Measurements from ENCODE around the gene PARP14.
"Not testable (repeated sequence)": the region's sequence is repeated elsewhere in the genome, so short reads cannot be mapped to it uniquely, and the experiment has no call there.

Gene PARP14

GRCh38 chr3:122680475-122681283, at the start of gene PARP14:
PARP14 (plus strand) TSS chr3:122680839; CDS start chr3:122680884, 45 bp downstream.
- H3K36me3 Mint-ChIP-seq = peaks cover 14% of the 10 kb centered on the region
- no peaks in the 10 kb centered on the region for H3K27me3 Mint-ChIP-seq
- no peaks in the 10 kb centered on the region for H3K9me3 Mint-ChIP-seq
- H3K4me3 Mint-ChIP-seq = peak within 1 kb of the TSS; percentile 97
- peak within 1 kb of the TSS; percentile 99 for H3K27ac Mint-ChIP-seq
- peaks cover 68% of the 10 kb centered on the region for H3K4me1 Mint-ChIP-seq

DNA sequence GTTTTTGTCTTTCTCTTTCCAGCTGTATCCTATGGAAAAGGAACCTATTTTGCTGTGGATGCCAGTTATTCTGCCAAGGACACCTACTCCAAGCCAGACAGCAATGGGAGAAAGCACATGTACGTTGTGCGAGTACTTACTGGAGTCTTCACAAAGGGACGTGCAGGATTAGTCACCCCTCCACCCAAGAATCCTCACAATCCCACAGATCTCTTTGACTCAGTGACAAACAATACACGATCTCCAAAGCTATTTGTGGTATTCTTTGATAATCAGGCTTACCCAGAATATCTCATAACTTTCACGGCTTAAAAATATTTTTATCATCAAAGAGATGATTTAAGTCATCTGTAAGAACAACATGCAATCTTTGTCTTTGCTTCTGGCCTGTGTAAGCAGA, 44.9 kb upstream of the PARP14 start:
- peaks cover 5% of the 10 kb centered on the region for H3K4me1 Mint-ChIP-seq
- H3K9me3 Mint-ChIP-seq = no peaks in the 10 kb centered on the region
- peaks cover 17% of the 10 kb centered on the region for H3K36me3 Mint-ChIP-seq
- H3K4me3 Mint-ChIP-seq = no peak overlapping the region
- no peak overlapping the region for H3K27ac Mint-ChIP-seq
- H3K27me3 Mint-ChIP-seq = no peaks in the 10 kb centered on the region

GRCh38 chr3:122636697-122637096, 43.9 kb upstream of the PARP14 start:
- H3K4me1 Mint-ChIP-seq = peaks cover 10% of the 10 kb centered on the region
- H3K27ac Mint-ChIP-seq = no peak overlapping the region
- H3K36me3 Mint-ChIP-seq = peaks cover 20% of the 10 kb centered on the region
- H3K9me3 Mint-ChIP-seq = no peaks in the 10 kb centered on the region
- no peaks in the 10 kb centered on the region for H3K27me3 Mint-ChIP-seq
- no peak overlapping the region for H3K4me3 Mint-ChIP-seq

DNA sequence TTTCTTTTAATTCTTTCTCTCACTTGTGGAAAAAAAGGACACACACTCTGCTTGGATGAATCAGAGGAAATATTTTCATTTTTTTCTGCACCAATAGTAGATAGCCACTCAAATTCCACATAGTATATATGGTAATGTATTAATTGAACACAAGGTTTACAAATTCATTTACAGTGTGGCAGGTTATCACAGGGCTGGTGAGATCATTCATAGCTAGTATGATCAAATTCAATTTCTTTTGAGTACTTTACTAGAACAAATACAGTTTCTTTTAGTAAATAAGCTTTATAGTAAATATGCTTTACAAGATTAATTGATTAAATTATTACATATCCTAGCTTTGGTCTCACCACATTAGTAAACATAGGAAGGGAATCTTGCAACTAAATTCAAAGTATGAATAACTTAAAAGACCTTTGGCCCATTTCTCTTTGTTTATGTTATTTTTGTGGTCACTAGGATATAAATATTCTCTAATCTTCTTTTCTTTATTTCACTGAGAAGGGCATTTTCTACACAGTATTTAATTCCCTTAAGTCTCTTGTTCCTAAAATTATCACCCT, 40.1 kb upstream of the PARP14 start:
- Mint-ChIP-seq H3K4me3 (no peak overlapping the region), H3K9me3 (no peaks in the 10 kb centered on the region), H3K27me3 (no peaks in the 10 kb centered on the region), H3K4me1 (peaks cover 36% of the 10 kb centered on the region), H3K36me3 (peaks cover 18% of the 10 kb centered on the region), H3K27ac (no peak overlapping the region)

DNA sequence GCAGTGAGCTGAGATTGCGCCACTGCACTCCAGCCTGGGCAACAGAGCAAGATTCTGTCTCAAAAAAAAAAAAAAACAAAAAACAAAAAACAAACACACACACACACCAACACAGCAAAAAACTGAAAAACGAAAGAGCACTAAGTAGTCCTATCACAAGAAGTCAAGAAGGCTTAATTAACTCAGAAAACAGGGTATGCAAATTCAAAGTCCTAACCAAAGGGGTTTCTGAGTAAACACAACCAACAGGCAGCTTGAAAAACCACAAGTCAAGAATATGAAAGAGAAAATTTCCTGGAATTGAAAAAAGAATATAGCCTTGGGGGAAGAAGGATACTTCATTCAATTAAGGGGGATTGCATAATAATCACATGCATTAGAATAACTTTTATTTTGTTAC, 37.7 kb upstream of the PARP14 start:
- no peaks in the 10 kb centered on the region for H3K27me3 Mint-ChIP-seq
- H3K27ac Mint-ChIP-seq = peak overlapping the region; percentile 43
- peak overlapping the region; percentile 43 for H3K4me3 Mint-ChIP-seq
- H3K4me1 Mint-ChIP-seq = peaks cover 52% of the 10 kb centered on the region
- H3K36me3 Mint-ChIP-seq = peaks cover 14% of the 10 kb centered on the region
- no peaks in the 10 kb centered on the region for H3K9me3 Mint-ChIP-seq

DNA sequence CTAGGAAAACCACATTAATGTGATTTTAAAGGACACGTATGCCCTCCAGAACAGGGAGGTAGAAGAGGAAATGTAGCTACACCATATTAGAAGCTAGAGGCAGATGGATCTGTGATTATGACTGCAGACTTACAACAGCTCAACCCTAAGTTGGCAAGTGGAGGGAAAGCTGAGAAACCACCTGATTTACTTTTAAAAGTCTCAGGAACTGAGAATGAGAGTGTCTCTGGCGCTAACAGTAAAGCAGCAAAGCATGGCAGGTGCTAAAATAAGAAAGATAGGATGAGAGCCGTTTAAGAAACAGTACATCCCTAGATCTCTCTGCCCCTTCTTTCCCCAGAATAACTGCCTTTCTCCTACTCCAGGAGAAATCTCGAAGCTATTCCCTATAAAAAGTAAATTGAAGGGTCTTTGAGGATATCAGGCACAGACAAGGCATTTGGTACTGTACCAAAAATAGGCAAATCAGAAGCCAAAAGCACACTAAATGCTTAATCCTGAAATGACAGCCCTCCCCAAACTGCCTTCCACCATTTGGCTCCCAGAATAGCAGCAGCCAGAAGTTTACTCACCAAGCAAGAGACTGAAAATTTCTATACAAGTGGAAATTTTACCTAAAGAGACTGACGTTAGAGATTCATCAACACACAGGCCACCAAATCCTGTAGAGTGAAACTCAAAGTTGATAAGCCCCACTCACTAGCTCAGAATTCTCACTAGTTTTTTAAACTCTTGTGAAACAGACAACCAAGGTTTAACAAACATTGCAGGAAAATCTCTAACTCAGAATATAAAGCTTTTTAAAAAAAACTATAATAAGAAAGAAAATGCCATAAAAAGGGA, 34.3 kb upstream of the PARP14 start:
- Mint-ChIP-seq H3K27ac (peak overlapping the region; percentile 92), H3K36me3 (peaks cover 2% of the 10 kb centered on the region), H3K27me3 (peaks cover 2% of the 10 kb centered on the region), H3K4me3 (peak overlapping the region; percentile 80), H3K4me1 (peaks cover 42% of the 10 kb centered on the region), H3K9me3 (no peaks in the 10 kb centered on the region)

DNA sequence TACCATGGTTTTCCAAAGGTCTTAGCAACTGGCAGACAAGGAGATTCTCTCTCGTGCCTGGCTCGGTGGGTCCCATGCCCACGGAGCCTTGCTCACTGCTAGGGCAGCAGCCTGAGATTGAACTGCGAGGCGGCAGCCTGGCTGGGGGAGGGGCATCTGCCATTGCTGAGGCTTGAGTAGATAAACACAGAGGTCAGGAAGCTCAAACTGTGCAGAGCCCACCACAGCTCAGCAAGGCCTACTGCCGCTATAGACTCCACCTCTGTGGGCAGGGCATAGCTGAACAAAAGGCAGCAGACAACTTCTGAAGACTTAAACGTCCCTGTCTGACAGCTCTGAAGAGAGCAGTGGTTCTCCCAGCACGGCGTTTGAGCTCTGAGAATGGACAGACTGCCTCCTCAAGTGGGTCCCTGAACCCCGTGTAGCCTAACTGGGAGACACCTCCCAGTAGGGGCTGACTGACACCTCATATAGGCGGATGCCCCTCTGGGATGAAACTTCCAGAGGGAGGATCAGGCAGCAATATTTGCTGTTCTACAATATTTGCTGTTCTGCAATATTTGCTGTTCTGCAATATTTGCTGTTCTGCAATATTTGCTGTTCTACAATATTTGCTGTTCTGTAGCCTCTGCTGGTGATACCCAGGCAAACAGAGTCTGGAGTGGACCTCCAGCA, 29.3 kb upstream of the PARP14 start:
- H3K27ac Mint-ChIP-seq, H3K9me3 Mint-ChIP-seq, H3K27me3 Mint-ChIP-seq, H3K4me3 Mint-ChIP-seq, H3K36me3 Mint-ChIP-seq: not testable (repeated sequence)
- H3K4me1 Mint-ChIP-seq = peaks cover 10% of the 10 kb centered on the region

- not testable (repeated sequence) for H3K9me3 Mint-ChIP-seq, H3K4me1 Mint-ChIP-seq, H3K27ac Mint-ChIP-seq
These were observed 28.7 kb upstream of the PARP14 start for GRCh38 chr3:122651962-122652361.

DNA sequence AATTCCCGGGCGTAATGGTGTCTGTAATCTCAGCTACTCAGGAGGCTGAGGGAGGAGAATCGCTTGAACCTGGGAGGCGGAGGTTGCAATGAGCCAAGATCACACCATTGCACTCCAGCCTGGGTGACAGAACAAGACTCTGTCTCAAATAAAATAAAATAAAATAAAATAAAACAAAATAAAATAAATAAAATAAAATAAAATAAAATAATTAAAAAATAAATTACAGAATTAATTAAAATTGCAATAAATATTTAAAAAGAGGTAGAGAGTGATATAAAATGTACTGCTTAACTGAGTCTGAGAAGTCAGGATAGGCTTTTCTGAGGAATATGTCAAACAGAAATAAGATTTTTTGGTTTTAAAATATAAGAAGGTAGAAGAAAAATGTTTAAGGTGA, 22.3 kb upstream of the PARP14 start:
- H3K36me3 Mint-ChIP-seq, H3K9me3 Mint-ChIP-seq, H3K4me1 Mint-ChIP-seq, H3K27ac Mint-ChIP-seq, H3K27me3 Mint-ChIP-seq, H3K4me3 Mint-ChIP-seq: not testable (repeated sequence)

More at GRCh38 chr3:122651962-122652361, 28.7 kb upstream of the PARP14 start:
- H3K4me3 Mint-ChIP-seq, H3K36me3 Mint-ChIP-seq, H3K27me3 Mint-ChIP-seq: not testable (repeated sequence)

DNA sequence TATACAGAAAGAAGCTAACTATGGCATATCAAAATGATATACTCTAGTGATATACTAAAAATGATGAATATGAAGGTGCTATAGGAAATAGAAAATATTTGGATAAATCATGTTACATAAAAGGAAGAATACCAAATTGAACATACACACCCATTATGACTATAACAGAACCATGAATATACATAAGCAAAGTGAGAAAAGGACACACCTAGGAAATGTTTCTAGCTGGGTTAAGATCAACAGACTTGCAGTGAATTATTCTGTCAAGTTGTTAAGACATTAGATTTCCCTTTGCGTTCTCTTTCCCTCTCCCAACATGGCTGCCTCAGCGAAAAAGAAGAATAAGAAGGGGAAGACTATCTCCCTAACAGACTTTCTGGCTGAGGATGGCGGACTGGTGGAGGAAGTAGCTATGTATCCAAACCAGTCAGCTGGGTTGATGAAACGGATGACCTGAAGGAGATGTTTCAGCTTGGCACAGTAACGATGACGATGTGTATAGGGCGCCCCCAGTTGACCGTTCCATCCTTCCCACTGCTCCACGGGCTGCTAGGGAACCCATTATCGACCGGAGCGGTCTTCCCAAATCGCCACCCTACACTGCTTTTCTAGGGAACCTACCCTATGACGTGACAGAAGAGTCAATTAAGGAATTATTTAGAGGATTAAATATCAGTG, 20.2 kb upstream of the PARP14 start:
- Mint-ChIP-seq H3K4me1 (no peaks in the 10 kb centered on the region), H3K36me3 (no peaks in the 10 kb centered on the region), H3K9me3 (no peaks in the 10 kb centered on the region), H3K27me3 (peaks cover 1% of the 10 kb centered on the region), H3K4me3 (no peak overlapping the region), H3K27ac (no peak overlapping the region)

GRCh38 chr3:122661633-122662032, 19.0 kb upstream of the PARP14 start:
- Mint-ChIP-seq H3K27ac (no peak overlapping the region), H3K36me3 (peaks cover 2% of the 10 kb centered on the region), H3K4me1 (no peaks in the 10 kb centered on the region), H3K27me3 (peaks cover 1% of the 10 kb centered on the region), H3K4me3 (no peak overlapping the region), H3K9me3 (no peaks in the 10 kb centered on the region)

DNA sequence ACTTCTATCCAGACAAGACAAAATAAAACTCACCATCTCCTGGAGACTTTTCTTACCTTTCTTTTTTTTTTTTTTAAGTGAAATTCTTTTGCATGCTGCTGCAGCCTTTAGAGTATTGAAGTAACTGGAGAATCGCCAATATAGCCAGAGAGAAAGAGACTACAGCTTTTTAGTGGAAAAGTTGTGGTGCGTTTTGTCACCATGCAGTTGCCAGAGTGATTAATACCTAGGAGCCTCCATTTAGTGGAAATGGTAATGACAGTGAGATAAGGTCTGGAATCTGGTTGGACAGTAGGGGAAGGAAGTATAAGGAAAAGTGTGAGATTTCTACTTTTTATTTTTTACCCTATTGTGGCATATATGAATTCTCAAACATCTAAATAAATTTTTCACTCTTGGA, 18.1 kb upstream of the PARP14 start:
- H3K4me3 Mint-ChIP-seq = no peak overlapping the region
- peaks cover 2% of the 10 kb centered on the region for H3K36me3 Mint-ChIP-seq
- H3K9me3 Mint-ChIP-seq = no peaks in the 10 kb centered on the region
- no peaks in the 10 kb centered on the region for H3K27me3 Mint-ChIP-seq
- H3K4me1 Mint-ChIP-seq = no peaks in the 10 kb centered on the region
- H3K27ac Mint-ChIP-seq = no peak overlapping the region

GRCh38 chr3:122665226-122665786, 15.3 kb upstream of the PARP14 start:
- Mint-ChIP-seq H3K4me1 (peaks cover 15% of the 10 kb centered on the region), H3K4me3 (no peak overlapping the region), H3K9me3 (no peaks in the 10 kb centered on the region), H3K36me3 (peaks cover 2% of the 10 kb centered on the region), H3K27me3 (no peaks in the 10 kb centered on the region), H3K27ac (no peak overlapping the region)

- H3K9me3 Mint-ChIP-seq = no peaks in the 10 kb centered on the region
These were observed 14.8 kb upstream of the PARP14 start for GRCh38 chr3:122665881-122666280.

More at GRCh38 chr3:122665881-122666280, 14.8 kb upstream of the PARP14 start:
- H3K27ac Mint-ChIP-seq = no peak overlapping the region
- H3K4me3 Mint-ChIP-seq = no peak overlapping the region
- H3K4me1 Mint-ChIP-seq = peaks cover 15% of the 10 kb centered on the region
- no peaks in the 10 kb centered on the region for H3K27me3 Mint-ChIP-seq
- peaks cover 2% of the 10 kb centered on the region for H3K36me3 Mint-ChIP-seq
